Measurements from ENCODE around the gene SPRYD4. TPM values are rescaled to one million over a fixed set of nuclear protein-coding genes. Genes with fewer than 3 reads are reported as not detected.
"Not testable (repeated sequence)": the region's sequence is repeated elsewhere in the genome, so short reads cannot be mapped to it uniquely, and the experiment has no call there.

The SPRYD4 gene
- 2.4 TPM for polyA plus RNA-seq (ENCODE audit: insufficient read length)

GRCh38 chr12:56468216-56469006 is at the start of gene SPRYD4:
Gene SPRYD4 (plus strand): TSS chr12:56468578. CDS start chr12:56468592, 14 bp downstream.
- DNase-seq (ENCODE audit: low read depth): peak; percentile 82

- no peak for DNase-seq (ENCODE audit: low read depth)
Observed at GRCh38 chr12:56420411-56420810, 48.0 kb upstream of the SPRYD4 start.

- DNase-seq (ENCODE audit: low read depth): no peak
Observed at GRCh38 chr12:56425193-56425592, 43.2 kb upstream of the SPRYD4 start.

- DNase-seq (ENCODE audit: low read depth): no peak
Observed at GRCh38 chr12:56425940-56426438, 42.4 kb upstream of the SPRYD4 start.

- DNase-seq (ENCODE audit: low read depth): no peak
Observed at GRCh38 chr12:56431288-56431687, 37.1 kb upstream of the SPRYD4 start.

- no peak for DNase-seq (ENCODE audit: low read depth)
Observed at GRCh38 chr12:56431850-56432249, 36.5 kb upstream of the SPRYD4 start.

GRCh38 chr12:56434828-56435227 is 33.5 kb upstream of the SPRYD4 start:
- DNase-seq (ENCODE audit: low read depth): no peak

GRCh38 chr12:56437430-56438176 is 30.8 kb upstream of the SPRYD4 start:
- no peak for DNase-seq (ENCODE audit: low read depth)

- DNase-seq (ENCODE audit: low read depth): not testable (repeated sequence)
Observed at GRCh38 chr12:56443208-56443607, 25.2 kb upstream of the SPRYD4 start.

- peak; percentile 84 for DNase-seq (ENCODE audit: low read depth)
Observed at GRCh38 chr12:56448860-56449621, 19.3 kb upstream of the SPRYD4 start, which contains the start of gene TIMELESS. Gene TIMELESS (minus strand): TSS chr12:56449426. CDS start chr12:56434170, 15,256 bp downstream.

GRCh38 chr12:56449622-56449984 is 18.8 kb upstream of the SPRYD4 start:
- DNase-seq (ENCODE audit: low read depth): no peak

- no peak for DNase-seq (ENCODE audit: low read depth)
Observed at GRCh38 chr12:56450241-56450640, 18.1 kb upstream of the SPRYD4 start.

GRCh38 chr12:56451147-56451546 is 17.2 kb upstream of the SPRYD4 start:
- no peak for DNase-seq (ENCODE audit: low read depth)

GRCh38 chr12:56454557-56454956 is 13.8 kb upstream of the SPRYD4 start, which contains the start of gene MIP:
Gene MIP (minus strand): TSS chr12:56454657. CDS start chr12:56454613, 44 bp downstream.
- no peak for DNase-seq (ENCODE audit: low read depth)

GRCh38 chr12:56457817-56458216 is 10.6 kb upstream of the SPRYD4 start:
- no peak for DNase-seq (ENCODE audit: low read depth)

GRCh38 chr12:56461235-56462159 is 6.9 kb upstream of the SPRYD4 start:
- DNase-seq (ENCODE audit: low read depth): no peak

GRCh38 chr12:56462565-56462964 is 5.8 kb upstream of the SPRYD4 start:
- no peak for DNase-seq (ENCODE audit: low read depth)

GRCh38 chr12:56469007-56469930 is 891 bp downstream of the SPRYD4 start:
- DNase-seq (ENCODE audit: low read depth): no peak

GRCh38 chr12:56474389-56474788 is 6.0 kb downstream of the SPRYD4 start:
- DNase-seq (ENCODE audit: low read depth): no peak

- no peak for DNase-seq (ENCODE audit: low read depth)
Observed at GRCh38 chr12:56476143-56476542, 7.8 kb downstream of the SPRYD4 start.
